HepG2 (cell line): ENCODE measurements around the gene LRP10. TPM values are rescaled to one million over a fixed set of nuclear protein-coding genes. Genes with fewer than 3 reads are reported as not detected.

Experiments
- CBX5 ChIP-seq: sonication (generic); formaldehyde crosslinking; IDR thresholded peaks from 2 replicates; pipeline ENCODE4 v1.4.0; 2020; ENCODE audit warnings: missing genetic modification reagents, borderline replicate concordance
- NR1H2 ChIP-seq: sonication (generic); formaldehyde crosslinking; IDR thresholded peaks from 2 replicates; pipeline ENCODE4 v1.8.1; 2022; ENCODE audit warnings: low read depth, missing genetic modification reagents, borderline replicate concordance
- RBM39 ChIP-seq: fragments of 200-400 bp; formaldehyde crosslinking; IDR thresholded peaks from one replicate; pipeline ENCODE4 v1.6.1; 2018; ENCODE audit warnings: antibody characterized with exemption, mild to moderate bottlenecking, low read depth, low read length; ENCODE audit not compliant: poor library complexity, severe bottlenecking
- SMARCE1 ChIP-seq: fragments of 450-650 bp; IDR thresholded peaks from 2 replicates; pipeline ENCODE4 v1.6.1; 2017; ENCODE audit warnings: borderline replicate concordance
- SOX13 ChIP-seq, 3 experiments: fragments of 450-650 bp in 1 of 3; sonication (generic) in 1 of 3; formaldehyde crosslinking in 1 of 3; IDR thresholded peaks in 2 of 3; conservative IDR thresholded peaks in 1 of 3; 2 replicates each; pipeline versions ENCODE4 v1.5.0 to v1.6.1; 2016 to 2020; ENCODE audit warnings: antibody characterized with exemption in 1 of 3, mild to moderate bottlenecking in 1 of 3, missing compliant biosample characterization in 1 of 3, missing genetic modification reagents in 1 of 3, moderate library complexity in 1 of 3
- STAG1 ChIP-seq: sonication (generic); formaldehyde crosslinking; IDR thresholded peaks from 2 replicates; pipeline ENCODE4 v1.4.0; 2020; ENCODE audit warnings: missing genetic modification reagents
- ZNF224 ChIP-seq: sonication (generic); formaldehyde crosslinking; IDR thresholded peaks from 2 replicates; pipeline ENCODE4 v1.5.0; 2020; ENCODE audit warnings: mild to moderate bottlenecking, missing genetic modification reagents
- ZNF569 ChIP-seq: sonication (generic); formaldehyde crosslinking; IDR thresholded peaks from 2 replicates; pipeline ENCODE4 v1.5.0; 2020; ENCODE audit warnings: mild to moderate bottlenecking, missing genetic modification reagents, moderate library complexity, borderline replicate concordance
- polyA plus RNA-seq, 8 experiments: library from polyadenylated mRNA; depleted of rRNA in 3 of 8; stranded (reverse) in 7 of 8; unstranded in 1 of 8; fragments of >200 nt; fragmentation: Illumina TruSeq in 4 of 8; extraction: Trizol in 4 of 8; gene quantifications; 2 replicates each; pipeline versions ENCODE4 v1.2.1 to v1.2.3, GENCODE V29; 2011 to 2016; ENCODE audit warnings: low read depth in 4 of 8, missing spikeins in 1 of 8, mixed read lengths in 1 of 8; ENCODE audit not compliant: insufficient read depth in 1 of 8
- total RNA-seq, 5 experiments: library from RNA; depleted of rRNA; stranded (reverse); fragments of >200 nt; fragmentation: Illumina TruSeq; extraction: Trizol; gene quantifications; 2 replicates each; pipeline ENCODE4 v1.2.3, GENCODE V29; 2016; ENCODE audit warnings: low read depth in 1 of 5
- TF ChIP-seq, protein P1 (sequence below), 2 experiments: sonication (generic) in 1 of 2; formaldehyde crosslinking in 1 of 2; IDR thresholded peaks; 2 replicates each; pipeline versions ENCODE4 v1.6.1 to v1.9.0; 2014 to 2022; ENCODE audit warnings: antibody characterized with exemption in 1 of 2, borderline replicate concordance in 1 of 2, inconsistent platforms in 1 of 2, low read depth in 1 of 2, missing genetic modification reagents in 1 of 2
- TF ChIP-seq, protein P2 (sequence below): IDR thresholded peaks from 2 replicates; pipeline ENCODE4 v1.6.1; 2016; ENCODE audit warnings: mild to moderate bottlenecking
- TF ChIP-seq, protein P3 (sequence below): IDR thresholded peaks from 2 replicates; pipeline ENCODE4 v1.6.1; 2016
- TF ChIP-seq, protein P4 (sequence below): sonication (generic); formaldehyde crosslinking; conservative IDR thresholded peaks from 2 replicates; pipeline ENCODE4 v1.4.0; 2020; ENCODE audit warnings: mild to moderate bottlenecking, missing genetic modification reagents, moderate library complexity

Gene LRP10
- total and polyA plus RNA-seq, 2 of the 13 experiments (the other 11 are each of a cell fraction or from before 2014, with no cell fraction given): 16.9 to 45.2 TPM

DNA sequence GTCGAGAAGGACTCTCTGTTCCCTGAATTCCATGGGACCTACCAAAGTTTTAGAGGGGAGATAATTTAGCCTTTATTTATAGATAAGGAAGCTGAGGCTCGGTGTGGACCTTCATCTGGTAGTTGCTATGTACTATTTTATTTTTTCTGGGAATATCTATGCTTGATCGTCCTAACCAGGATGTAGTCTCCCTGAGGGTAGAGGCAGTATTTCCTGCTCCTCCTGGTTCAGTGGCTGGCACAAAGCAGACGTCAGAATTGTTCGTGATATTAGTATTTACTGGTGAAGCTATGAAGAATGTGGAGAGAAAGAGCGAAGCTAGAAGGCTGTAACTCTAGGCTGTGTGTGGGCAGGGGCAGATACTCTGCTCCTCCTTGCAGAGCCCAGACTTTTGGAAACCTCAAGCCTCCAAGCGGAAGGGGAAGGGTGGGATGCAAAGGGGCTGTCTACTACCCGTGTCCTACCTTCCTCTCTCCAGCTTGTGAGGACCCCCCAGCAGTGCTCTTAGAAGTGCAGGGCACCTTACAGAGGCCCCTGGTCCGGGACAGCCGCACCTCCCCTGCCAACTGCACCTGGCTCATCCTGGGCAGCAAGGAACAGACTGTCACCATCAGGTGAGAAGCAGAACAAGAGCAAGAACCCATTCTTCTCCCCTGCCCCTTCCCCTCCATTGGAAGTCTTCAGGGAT, 1.4 kb downstream of the LRP10 start (continued):
- TF ChIP-seq, protein P1, sequence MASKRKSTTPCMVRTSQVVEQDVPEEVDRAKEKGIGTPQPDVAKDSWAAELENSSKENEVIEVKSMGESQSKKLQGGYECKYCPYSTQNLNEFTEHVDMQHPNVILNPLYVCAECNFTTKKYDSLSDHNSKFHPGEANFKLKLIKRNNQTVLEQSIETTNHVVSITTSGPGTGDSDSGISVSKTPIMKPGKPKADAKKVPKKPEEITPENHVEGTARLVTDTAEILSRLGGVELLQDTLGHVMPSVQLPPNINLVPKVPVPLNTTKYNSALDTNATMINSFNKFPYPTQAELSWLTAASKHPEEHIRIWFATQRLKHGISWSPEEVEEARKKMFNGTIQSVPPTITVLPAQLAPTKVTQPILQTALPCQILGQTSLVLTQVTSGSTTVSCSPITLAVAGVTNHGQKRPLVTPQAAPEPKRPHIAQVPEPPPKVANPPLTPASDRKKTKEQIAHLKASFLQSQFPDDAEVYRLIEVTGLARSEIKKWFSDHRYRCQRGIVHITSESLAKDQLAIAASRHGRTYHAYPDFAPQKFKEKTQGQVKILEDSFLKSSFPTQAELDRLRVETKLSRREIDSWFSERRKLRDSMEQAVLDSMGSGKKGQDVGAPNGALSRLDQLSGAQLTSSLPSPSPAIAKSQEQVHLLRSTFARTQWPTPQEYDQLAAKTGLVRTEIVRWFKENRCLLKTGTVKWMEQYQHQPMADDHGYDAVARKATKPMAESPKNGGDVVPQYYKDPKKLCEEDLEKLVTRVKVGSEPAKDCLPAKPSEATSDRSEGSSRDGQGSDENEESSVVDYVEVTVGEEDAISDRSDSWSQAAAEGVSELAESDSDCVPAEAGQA (IDR thresholded peaks at IDR 0.05; ENCODE audit: low read depth): no peak; the same call in 1 of the 2 replicates
- TF ChIP-seq, protein P1 (CRISPR knock-in tag; IDR thresholded peaks at IDR 0.05; ENCODE audit: borderline replicate concordance): no peak
- TF ChIP-seq ZNF224 (CRISPR knock-in tag) (peak; percentile 90; the same call in 1 of the 2 replicates), SMARCE1 (no peak), CBX5 (CRISPR knock-in tag) (0 out of 2 replicates have a peak, but pooled peaks have one; percentile 53), ZNF569 (CRISPR knock-in tag) (no peak), RBM39 (no peak), STAG1 (CRISPR knock-in tag) (no peak), SOX13 (IDR thresholded peaks at IDR 0.05) (peak; percentile 54; the same call in 1 of the 2 replicates), SOX13 (CRISPR knock-in tag; conservative IDR thresholded peaks at IDR 0.05 in 1 of 2, IDR thresholded peaks at IDR 0.05 in 1 of 2) (no peak), NR1H2 (CRISPR knock-in tag) (no peak)
- TF ChIP-seq, protein P2, sequence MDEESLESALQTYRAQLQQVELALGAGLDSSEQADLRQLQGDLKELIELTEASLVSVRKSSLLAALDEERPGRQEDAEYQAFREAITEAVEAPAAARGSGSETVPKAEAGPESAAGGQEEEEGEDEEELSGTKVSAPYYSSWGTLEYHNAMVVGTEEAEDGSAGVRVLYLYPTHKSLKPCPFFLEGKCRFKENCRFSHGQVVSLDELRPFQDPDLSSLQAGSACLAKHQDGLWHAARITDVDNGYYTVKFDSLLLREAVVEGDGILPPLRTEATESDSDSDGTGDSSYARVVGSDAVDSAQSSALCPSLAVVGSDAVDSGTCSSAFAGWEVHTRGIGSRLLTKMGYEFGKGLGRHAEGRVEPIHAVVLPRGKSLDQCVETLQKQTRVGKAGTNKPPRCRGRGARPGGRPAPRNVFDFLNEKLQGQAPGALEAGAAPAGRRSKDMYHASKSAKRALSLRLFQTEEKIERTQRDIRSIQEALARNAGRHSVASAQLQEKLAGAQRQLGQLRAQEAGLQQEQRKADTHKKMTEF: no peak
- TF ChIP-seq, protein P3, sequence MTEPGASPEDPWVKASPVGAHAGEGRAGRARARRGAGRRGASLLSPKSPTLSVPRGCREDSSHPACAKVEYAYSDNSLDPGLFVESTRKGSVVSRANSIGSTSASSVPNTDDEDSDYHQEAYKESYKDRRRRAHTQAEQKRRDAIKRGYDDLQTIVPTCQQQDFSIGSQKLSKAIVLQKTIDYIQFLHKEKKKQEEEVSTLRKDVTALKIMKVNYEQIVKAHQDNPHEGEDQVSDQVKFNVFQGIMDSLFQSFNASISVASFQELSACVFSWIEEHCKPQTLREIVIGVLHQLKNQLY (CRISPR knock-in tag): no peak
- TF ChIP-seq, protein P4, sequence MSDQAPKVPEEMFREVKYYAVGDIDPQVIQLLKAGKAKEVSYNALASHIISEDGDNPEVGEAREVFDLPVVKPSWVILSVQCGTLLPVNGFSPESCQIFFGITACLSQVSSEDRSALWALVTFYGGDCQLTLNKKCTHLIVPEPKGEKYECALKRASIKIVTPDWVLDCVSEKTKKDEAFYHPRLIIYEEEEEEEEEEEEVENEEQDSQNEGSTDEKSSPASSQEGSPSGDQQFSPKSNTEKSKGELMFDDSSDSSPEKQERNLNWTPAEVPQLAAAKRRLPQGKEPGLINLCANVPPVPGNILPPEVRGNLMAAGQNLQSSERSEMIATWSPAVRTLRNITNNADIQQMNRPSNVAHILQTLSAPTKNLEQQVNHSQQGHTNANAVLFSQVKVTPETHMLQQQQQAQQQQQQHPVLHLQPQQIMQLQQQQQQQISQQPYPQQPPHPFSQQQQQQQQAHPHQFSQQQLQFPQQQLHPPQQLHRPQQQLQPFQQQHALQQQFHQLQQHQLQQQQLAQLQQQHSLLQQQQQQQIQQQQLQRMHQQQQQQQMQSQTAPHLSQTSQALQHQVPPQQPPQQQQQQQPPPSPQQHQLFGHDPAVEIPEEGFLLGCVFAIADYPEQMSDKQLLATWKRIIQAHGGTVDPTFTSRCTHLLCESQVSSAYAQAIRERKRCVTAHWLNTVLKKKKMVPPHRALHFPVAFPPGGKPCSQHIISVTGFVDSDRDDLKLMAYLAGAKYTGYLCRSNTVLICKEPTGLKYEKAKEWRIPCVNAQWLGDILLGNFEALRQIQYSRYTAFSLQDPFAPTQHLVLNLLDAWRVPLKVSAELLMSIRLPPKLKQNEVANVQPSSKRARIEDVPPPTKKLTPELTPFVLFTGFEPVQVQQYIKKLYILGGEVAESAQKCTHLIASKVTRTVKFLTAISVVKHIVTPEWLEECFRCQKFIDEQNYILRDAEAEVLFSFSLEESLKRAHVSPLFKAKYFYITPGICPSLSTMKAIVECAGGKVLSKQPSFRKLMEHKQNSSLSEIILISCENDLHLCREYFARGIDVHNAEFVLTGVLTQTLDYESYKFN (CRISPR knock-in tag): 0 out of 2 replicates have a peak, but pooled peaks have one; percentile 2
